K562 (cell line): ENCODE data around the gene WDR45B. TPM values are rescaled to one million over a fixed set of nuclear protein-coding genes. Genes with fewer than 3 reads are reported as not detected.
"Not testable (repeated sequence)": the region's sequence is repeated elsewhere in the genome, so short reads cannot be mapped to it uniquely, and the experiment has no call there.

Source experiments
- ATAC-seq: fragments of 200-7000 bp; cut with Tn5 transposase; 3 replicates; pipeline ENCODE4 v1.9.1; 2020; ENCODE audit warnings: moderate library complexity
- BruUV-seq: library from RNA; stranded (reverse); fragments of 400-500 nt; replicated peaks from 2 replicates; lab custom pipeline; 2021; lab: Mats Ljungman, UMichigan
- CTCF ChIA-PET: fragments of 300-600 bp; formaldehyde crosslinking; extraction: SDS; loops from one replicate; lab custom pipeline; 2021; ENCODE audit warnings: low intra/inter-chr PET ratio; lab: Yijun Ruan, JAX
- POLR2A ChIA-PET: fragments of 300-600, 350-650 bp; sonication (Branson Sonifier 250); formaldehyde crosslinking; extraction: SDS; loops from one replicate; lab custom pipeline; 2021; ENCODE audit warnings: antibody characterized with exemption, inconsistent platforms; lab: Yijun Ruan, JAX
- DNase-seq, 4 experiments: peaks; one replicate each; pipeline versions ENCODE4 v3.0.0 to v3.0.0-alpha.2; 2011 to 2018; ENCODE audit warnings: low spot score in 3 of 4, mixed read lengths in 3 of 4; ENCODE audit errors: extremely low read depth in 1 of 4
- FAIRE-seq: peaks from 2 replicates; lab custom pipeline; 2011; peaks lifted over from hg19 to GRCh38; lab: Jason Lieb, UNC
- H2AFZ ChIP-seq: 2 replicates; pipeline ENCODE4 v1.6.0; 2011; ENCODE audit warnings: low read depth, low read length, control low read depth, inconsistent platforms
- H3K27ac ChIP-seq: fragments of 200-600 bp; 3 replicates; pipeline ENCODE4 v1.8.0; 2011; ENCODE audit warnings: low read depth, mild to moderate bottlenecking, control low read depth, inconsistent platforms, low read length, moderate library complexity, mixed read lengths; ENCODE audit errors: extremely low read depth
- H3K27me3 ChIP-seq, 2 experiments: fragments of 300-600 bp in 1 of 2; 2 replicates in 1 of 2; 3 replicates in 1 of 2; pipeline versions ENCODE4 v1.6.0 to v1.8.0; 2011; ENCODE audit warnings: inconsistent platforms in 2 of 2, low read length in 2 of 2, mild to moderate bottlenecking in 1 of 2, mixed read lengths in 1 of 2, moderate library complexity in 1 of 2; ENCODE audit not compliant: control insufficient read depth in 2 of 2, insufficient read depth in 2 of 2
- H3K36me3 ChIP-seq: fragments of 300-600 bp; 3 replicates; pipeline ENCODE4 v1.8.0; 2011; ENCODE audit warnings: mild to moderate bottlenecking, low read length, inconsistent platforms; ENCODE audit not compliant: control insufficient read depth, insufficient read depth
- H3K4me1 ChIP-seq, 2 experiments: fragments of 200-600 bp in 1 of 2; replicated peaks in 1 of 2; 2 replicates in 1 of 2; 3 replicates in 1 of 2; pipeline versions ENCODE4 v1.5.1 to v1.8.0; 2011; ENCODE audit warnings: inconsistent platforms in 2 of 2, low read length in 2 of 2, mild to moderate bottlenecking in 1 of 2, mixed read lengths in 1 of 2, moderate library complexity in 1 of 2; ENCODE audit not compliant: control insufficient read depth in 2 of 2, insufficient read depth in 2 of 2
- H3K4me2 ChIP-seq: 2 replicates; pipeline ENCODE4 v1.6.1; 2011; ENCODE audit warnings: low read length, control low read depth, inconsistent platforms, mixed read lengths; ENCODE audit not compliant: insufficient read depth
- H3K4me3 ChIP-seq: fragments of 200-600 bp; sonication (generic), shearing (Covaris generic); 2 replicates; pipeline ENCODE4 v1.5.1; 2016; ENCODE audit warnings: control low read depth, inconsistent platforms
- H3K79me2 ChIP-seq: fragments of 200-600 bp; 3 replicates; pipeline ENCODE4 v1.8.0; 2011; ENCODE audit warnings: low read length, inconsistent platforms; ENCODE audit not compliant: control insufficient read depth, insufficient read depth
- H3K9ac ChIP-seq, 2 experiments: 2 replicates each; pipeline versions ENCODE4 v1.6.0 to v1.6.1; 2011; ENCODE audit warnings: low read depth in 2 of 2, low read length in 2 of 2, control low read depth in 1 of 2, inconsistent platforms in 1 of 2, mild to moderate bottlenecking in 1 of 2, mixed read lengths in 1 of 2; ENCODE audit not compliant: insufficient read depth in 1 of 2
- H3K9me1 ChIP-seq: one replicate; pipeline ENCODE4 v1.6.0; 2011; ENCODE audit warnings: inconsistent platforms, mild to moderate bottlenecking, low read length, moderate library complexity; ENCODE audit not compliant: control insufficient read depth, insufficient read depth
- H3K9me3 ChIP-seq: replicated peaks from 2 replicates; pipeline ENCODE4 v1.5.1; 2011; ENCODE audit warnings: low read depth, low read length, inconsistent platforms; ENCODE audit not compliant: control insufficient read depth, insufficient read depth
- H4K20me1 ChIP-seq: replicated peaks from 2 replicates; pipeline ENCODE4 v1.6.1; 2011; ENCODE audit warnings: low read length, inconsistent platforms, mixed read lengths; ENCODE audit not compliant: control insufficient read depth, insufficient read depth
- ARID4B ChIP-seq: sonication (generic); formaldehyde crosslinking; IDR thresholded peaks from 2 replicates; pipeline ENCODE4 v1.8.0; 2022; ENCODE audit warnings: mild to moderate bottlenecking, missing genetic modification reagents
- KDM5B ChIP-seq: fragments of 200-600 bp; sonication (generic); IDR thresholded peaks from 2 replicates; pipeline ENCODE4 v1.6.1; 2012; ENCODE audit warnings: low read depth, mild to moderate bottlenecking, moderate library complexity, low read length, control low read depth, inconsistent platforms; ENCODE audit not compliant: insufficient replicate concordance
- MYNN ChIP-seq, 2 experiments: sonication (generic); formaldehyde crosslinking in 1 of 2; IDR thresholded peaks; 2 replicates each; pipeline versions ENCODE4 v1.5.0 to v1.6.1; 2016 to 2020; ENCODE audit warnings: antibody characterized with exemption in 1 of 2, missing genetic modification reagents in 1 of 2
- OTX1 ChIP-seq: fragments of 450-650 bp; formaldehyde crosslinking; IDR thresholded peaks from 2 replicates; pipeline ENCODE4 v1.4.0; 2022; ENCODE audit warnings: mild to moderate bottlenecking
- POLR2G ChIP-seq: fragments of 200-400 bp; formaldehyde crosslinking; IDR thresholded peaks from 2 replicates; pipeline ENCODE4 v1.6.1; 2017; ENCODE audit warnings: low read depth, mild to moderate bottlenecking, antibody characterized with exemption, low read length, moderate library complexity
- PRMT5 ChIP-seq: sonication (generic); formaldehyde crosslinking; IDR thresholded peaks from 2 replicates; pipeline ENCODE4 v1.5.0; 2020; ENCODE audit warnings: missing genetic modification reagents
- ZNF668 ChIP-seq: fragments of 250-450 bp; sonication (Bioruptor Pico); IDR thresholded peaks from 2 replicates; pipeline ENCODE4 v1.8.0; 2022; ENCODE audit warnings: mild to moderate bottlenecking, inconsistent platforms
- ZZZ3 ChIP-seq: fragments of 450-650 bp; IDR thresholded peaks from 2 replicates; pipeline ENCODE4 v1.6.1; 2016; ENCODE audit warnings: antibody characterized with exemption, mild to moderate bottlenecking, moderate library complexity
- WGBS: fragments of 100-300 bp; shearing (Covaris generic); methylation state at CpG from one replicate; pipeline ENCODE4 v1.1.6; 2016; ENCODE audit warnings: low coverage, mixed read lengths; ENCODE audit not compliant: insufficient coverage; ENCODE audit errors: missing lambda C conversion rate; 5-methylcytosine and 5-hydroxymethylcytosine counted together
- in situ Hi-C: fragments of 300-500 bp; cut with MboI; formaldehyde crosslinking; loops from 4 replicates; pipeline ENCODE4 v1.15.0; 2018; ENCODE audit warnings: inconsistent platforms, mixed read lengths
- intact Hi-C: fragments of 100-400 bp; cut with micrococcal nuclease; formaldehyde crosslinking; loops from 2 replicates; pipeline ENCODE4 v1.14.2; 2022
- polyA plus RNA-seq, 8 experiments: library from polyadenylated mRNA; depleted of rRNA in 4 of 8; stranded (reverse) in 5 of 8; unstranded in 3 of 8; fragments of >200 nt; fragmentation: Nextera tagmentation in 2 of 8; fragmentation: Illumina TruSeq in 1 of 8; extraction: Ambion mirVana in 2 of 8; extraction: Trizol in 1 of 8; gene quantifications; 2 replicates each; pipeline versions ENCODE4 v1.2.1 to v1.2.3, GENCODE V29; 2011 to 2014; ENCODE audit warnings: inconsistent platforms in 1 of 8, missing spikeins in 1 of 8
- total RNA-seq, 7 experiments: library from RNA; depleted of rRNA in 6 of 7; stranded (reverse); fragments of >200 nt in 6 of 7; fragmentation: Illumina TruSeq in 2 of 7; extraction: Trizol in 2 of 7; gene quantifications; 2 replicates each; pipeline versions ENCODE4 v1.2.1 to v1.2.3, GENCODE V29; 2011 to 2021; ENCODE audit warnings: low replicate concordance in 1 of 7

WDR45B gene
- total and polyA plus RNA-seq, 9 of the 15 experiments (the other 6 are each of a cell fraction or from before 2014, with no cell fraction given), result 0.72 to 74.4 (median 35.9) TPM

- FAIRE-seq, H3K4me3 ChIP-seq, ATAC-seq, H3K9ac ChIP-seq, intact Hi-C loops, H3K27me3 ChIP-seq, BruUV-seq, H3K27ac ChIP-seq, H4K20me1 ChIP-seq, H3K79me2 ChIP-seq, CTCF ChIA-PET, H3K9me3 ChIP-seq, H2AFZ ChIP-seq, DNase-seq, H3K36me3 ChIP-seq, in situ Hi-C loops, H3K9me1 ChIP-seq, H3K4me2 ChIP-seq: not testable (repeated sequence)
- 61% methylated on average over 6 of the region's 6 CpGs for WGBS
- POLR2A ChIA-PET, result interaction anchor here (0.6 kb wide), 1 partner anchor 285 kb away, joined by 3 read pairs; no protein-coding TSS in a partner anchor
- peaks cover 0 to 22% of the 10 kb centered on the region in 2 experiments; a peak in 2 of 5 replicates for H3K4me1 ChIP-seq
Measured at GRCh38 chr17:82654611-82655010, 6.4 kb upstream of the WDR45B start.

GRCh38 chr17:82653651-82654528, 5.6 kb upstream of the WDR45B start:
- Histone ChIP-seq H3K4me2 (no peak overlapping the region), H3K9ac (0 out of 4 replicates have a peak overlapping the region, but pooled peaks of 1 of the 2 experiments have one; percentile 6), H3K79me2 (no peaks in the 10 kb centered on the region), H3K9me1 (no peaks in the 10 kb centered on the region)
- no peak for FAIRE-seq
- intact Hi-C loops, result no loop called here
- POLR2A ChIA-PET, result interaction anchor here (0.6 kb wide), 1 partner anchor 284 kb away, joined by 3 read pairs; no protein-coding TSS in a partner anchor
- in situ Hi-C loops, result no loop called here
- DNase-seq, result no peak
- TF ChIP-seq ZNF668 (no peak), OTX1 (CRISPR knock-in tag) (no peak), PRMT5 (CRISPR knock-in tag) (no peak), MYNN (IDR thresholded peaks at IDR 0.05) (no peak), MYNN (CRISPR knock-in tag; IDR thresholded peaks at IDR 0.05) (no peak), ZZZ3 (no peak), KDM5B (no peak), ARID4B (CRISPR knock-in tag) (no peak), POLR2G (0 out of 2 replicates have a peak, but pooled peaks have one; percentile 12)
- TF ChIP-seq, all 486 proteins: peak for 1
- Histone ChIP-seq H3K9me3 (no peaks in the 10 kb centered on the region), H2AFZ (no peak overlapping the region), H3K4me1 (peaks cover 3 to 28% of the 10 kb centered on the region in 2 experiments; a peak in 4 of 5 replicates), H3K4me3 (no peak overlapping the region), H3K36me3 (no peaks in the 10 kb centered on the region), H4K20me1 (no peaks in the 10 kb centered on the region), H3K27me3 (no peaks in the 10 kb centered on the region), H3K27ac (no peak overlapping the region)
- BruUV-seq, result no TSS peak
- CTCF ChIA-PET, result no interaction called here
- no peak; the same call in 2 of the 3 replicates for ATAC-seq
- WGBS, result 42% methylated on average over 30 of the region's 30 CpGs
